SHP77 treated with DMSO at 0.1 percent for 48 hours (cell line): ENCODE results near the gene TRIM43B.
"Not testable (repeated sequence)": the region's sequence is repeated elsewhere in the genome, so short reads cannot be mapped to it uniquely, and the experiment has no call there.

Experiments
- DNase-seq: peaks from one replicate; lab custom pipeline; 2025; lab: John Stamatoyannopoulos, UW

TRIM43B gene

DNA sequence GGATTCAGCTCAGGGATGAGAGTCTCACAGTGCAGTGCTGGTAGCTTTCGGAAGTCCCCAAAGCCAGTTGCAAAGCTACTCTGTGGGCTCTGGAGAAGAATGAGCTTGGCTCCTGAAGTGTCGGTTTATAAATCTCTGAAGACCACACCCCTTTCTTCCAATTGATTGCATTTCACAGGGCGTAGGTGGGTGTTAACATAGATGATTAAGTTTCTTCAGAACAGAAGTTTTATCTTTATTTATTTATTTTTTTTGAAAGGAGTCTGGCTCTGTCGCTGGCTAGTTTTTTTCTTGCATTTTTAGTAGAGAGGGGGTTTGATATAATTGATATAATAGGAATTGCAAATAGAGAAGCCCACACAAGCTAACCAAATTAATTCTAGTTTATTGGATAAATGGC, at the start of gene TRIM43B:
Gene TRIM43B, minus strand, starts transcription at position 101 of the 400 bp plus-strand sequence. CDS start 2,040 bp downstream, outside the sequence.
- not testable (repeated sequence) for DNase-seq

DNA sequence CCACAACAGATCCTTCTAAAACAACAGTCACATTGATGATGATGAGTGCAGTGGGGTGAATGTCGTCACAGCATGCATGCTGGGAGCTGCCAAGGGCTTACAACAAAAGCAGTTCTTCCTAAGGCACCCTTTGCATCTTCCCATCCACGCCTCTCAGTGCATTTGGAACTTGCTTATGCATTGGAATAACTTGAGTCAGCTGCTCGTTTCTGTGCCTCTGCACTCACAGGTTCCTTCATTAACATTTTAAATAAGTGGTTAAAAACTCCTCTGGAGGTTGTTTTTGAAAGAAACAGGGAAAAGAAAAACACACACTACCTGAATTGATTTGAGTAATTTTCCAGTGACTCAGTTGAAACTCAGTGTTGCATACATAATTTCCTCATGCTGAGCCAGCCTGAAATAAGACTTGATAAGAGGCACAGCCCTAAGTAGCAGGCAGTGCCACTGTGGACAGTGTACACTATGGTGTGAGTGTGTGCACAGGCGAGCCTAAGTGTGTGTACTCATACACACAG, 46.8 kb upstream of the TRIM43B start:
- DNase-seq, result no peak

DNA sequence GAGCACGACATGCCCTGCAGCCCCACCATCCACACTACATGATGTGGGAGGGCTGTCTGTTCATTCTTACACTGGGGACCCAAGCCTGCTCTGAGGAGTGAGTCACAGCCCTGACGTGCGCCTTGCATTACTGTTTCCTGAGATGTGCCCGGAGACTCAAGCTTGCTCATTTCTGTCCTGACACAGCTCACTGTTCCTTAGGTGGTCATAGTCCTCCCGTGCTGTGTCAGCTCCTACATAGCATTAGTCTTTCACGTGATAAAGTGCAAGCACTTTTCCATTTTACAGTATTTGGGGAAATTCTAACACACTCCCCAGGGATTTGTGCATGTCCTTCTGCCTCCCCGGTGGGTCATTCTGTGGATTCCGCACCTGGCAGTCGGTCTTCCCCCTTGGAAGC, 46.2 kb upstream of the TRIM43B start:
- DNase-seq, result no peak

DNA sequence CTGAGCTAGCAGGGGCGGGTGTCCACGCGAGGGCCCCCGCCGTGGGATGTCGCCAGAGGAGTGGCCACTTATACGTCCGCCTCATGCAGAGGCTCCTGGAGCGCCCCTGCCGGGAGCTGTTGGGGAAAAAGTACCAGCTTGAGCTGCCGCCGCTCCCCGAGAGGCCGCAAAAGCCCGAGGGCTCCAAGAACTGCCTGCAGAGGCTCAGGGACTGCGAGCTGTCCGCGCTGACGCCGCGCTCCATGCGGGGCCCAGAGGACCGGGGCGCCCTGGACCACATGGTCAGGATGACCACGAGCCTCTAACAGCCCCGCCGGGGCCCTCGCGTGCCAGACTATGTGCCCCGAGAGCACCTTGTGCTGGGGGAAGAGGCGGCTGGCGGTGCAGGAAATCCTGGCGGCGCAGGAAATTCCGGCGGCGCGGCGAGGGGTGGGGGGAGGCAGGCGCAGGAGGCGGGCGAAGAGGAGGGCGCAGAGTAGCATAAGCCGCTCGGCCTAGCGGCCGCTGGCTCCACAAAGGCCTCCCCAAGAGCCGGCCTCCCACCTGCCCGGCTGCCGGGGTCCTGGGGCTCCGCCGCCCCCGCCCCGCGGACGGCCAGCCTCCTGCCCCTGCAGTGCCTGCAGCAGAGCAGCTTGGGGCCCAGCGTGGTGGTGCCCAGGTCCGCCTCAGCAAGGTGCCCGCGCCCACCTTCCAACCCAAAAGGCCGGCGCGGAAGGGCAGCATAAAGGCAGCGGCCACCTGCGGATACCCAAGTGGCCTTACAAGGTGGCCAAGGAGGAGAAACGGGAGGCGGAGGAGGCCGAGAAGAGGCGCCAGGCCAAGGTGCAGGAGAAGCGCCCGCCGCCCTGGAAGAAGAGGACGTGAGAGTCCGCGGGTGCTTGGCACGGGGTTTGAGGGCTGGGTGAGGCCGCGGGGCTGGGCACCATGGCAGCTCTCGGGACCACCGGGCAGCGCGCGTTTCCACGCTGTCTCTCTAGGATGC, 42.1 kb upstream of the TRIM43B start:
- no peak for DNase-seq

DNA sequence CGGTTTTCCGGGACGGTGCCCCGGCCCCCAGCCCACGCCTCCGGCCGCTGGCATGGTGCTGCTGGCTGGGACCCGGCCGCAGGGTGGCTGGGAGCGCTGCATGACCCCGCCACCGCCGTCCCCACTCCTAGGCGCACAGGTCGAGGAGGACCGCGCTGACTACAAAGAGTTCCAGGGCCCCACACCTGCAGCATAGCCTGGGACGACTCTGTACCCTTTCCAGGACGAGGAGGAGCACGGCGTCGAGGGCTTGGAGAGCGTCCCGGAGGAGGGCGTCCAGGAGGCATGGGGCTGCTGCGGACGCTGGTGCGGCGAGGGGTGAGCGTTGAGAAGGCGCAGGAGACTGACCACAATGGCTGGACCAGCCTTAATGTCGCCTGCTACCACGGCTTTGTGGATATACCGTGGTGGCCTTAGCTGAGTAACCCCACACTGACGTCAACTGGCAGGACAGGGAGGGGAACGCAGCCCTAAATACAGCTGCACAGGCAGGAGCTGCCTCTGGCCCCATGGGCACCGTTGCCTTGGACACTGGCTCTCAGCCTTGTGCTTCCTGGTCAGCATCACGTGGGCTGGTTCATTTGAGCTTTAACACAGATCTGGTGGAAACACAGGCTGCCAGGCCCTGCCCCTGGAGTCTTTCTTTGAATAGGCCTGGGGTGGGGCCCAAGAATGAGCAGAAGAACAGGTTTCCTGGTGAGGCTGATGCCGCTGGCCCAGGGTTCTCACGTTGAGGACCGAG, 40.9 kb upstream of the TRIM43B start:
- DNase-seq, result no peak

DNA sequence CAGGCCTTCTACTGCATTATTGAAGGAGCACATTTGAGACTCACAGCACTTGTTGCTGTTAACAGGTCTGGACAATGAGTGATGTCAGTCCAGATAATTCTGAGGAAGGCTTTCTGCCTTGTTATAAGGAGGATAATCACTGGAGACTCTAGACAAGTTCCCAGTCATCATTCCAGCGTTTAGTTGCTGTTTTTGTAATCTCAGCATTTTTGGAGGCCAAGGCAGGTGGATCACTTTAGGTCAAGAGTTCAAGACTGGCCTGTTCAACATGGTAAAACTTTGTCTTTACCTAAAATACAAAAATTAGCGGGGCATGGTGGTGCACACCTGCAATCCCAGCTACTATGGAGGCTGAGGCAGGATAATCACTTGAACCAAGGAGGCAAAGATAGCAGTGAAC, 39.6 kb upstream of the TRIM43B start:
- no peak for DNase-seq

DNA sequence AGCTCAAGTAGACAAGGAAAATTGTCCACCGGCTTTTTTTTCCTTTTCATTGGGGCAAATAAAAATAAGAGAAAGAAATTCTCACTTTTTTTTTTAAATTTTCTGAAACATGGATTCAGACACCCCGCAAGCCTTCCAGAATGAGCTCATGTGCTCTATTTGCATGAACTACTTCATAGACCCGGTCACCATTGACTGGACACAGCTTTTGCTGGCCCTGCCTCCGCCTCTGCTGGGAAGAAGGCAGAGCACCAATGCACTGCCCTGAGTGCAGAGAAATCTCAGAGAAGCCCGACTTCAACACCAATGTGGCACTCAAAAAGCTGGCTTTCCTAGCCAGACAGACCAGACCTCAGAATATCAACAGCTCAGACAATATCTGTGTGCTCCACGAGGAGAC, 30.2 kb upstream of the TRIM43B start:
- no peak for DNase-seq

DNA sequence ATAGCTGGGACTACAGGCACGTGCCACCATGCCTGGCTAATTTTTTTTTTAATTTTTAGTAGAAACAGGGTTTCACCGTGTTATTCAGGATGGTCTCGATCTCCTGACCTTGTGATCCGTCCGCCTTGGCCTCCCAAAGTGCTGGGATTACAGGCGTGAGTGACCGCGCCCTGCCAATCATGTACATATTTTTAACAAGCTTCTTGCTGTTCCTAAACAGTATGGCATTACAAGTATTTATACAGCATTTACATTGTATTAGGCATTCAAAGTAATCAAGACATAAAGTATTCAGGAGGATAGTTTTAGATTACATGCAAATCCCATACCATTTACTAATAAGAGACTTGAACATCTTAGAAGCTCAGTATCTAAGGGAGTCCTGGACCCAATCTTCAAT, 29.7 kb upstream of the TRIM43B start:
- not testable (repeated sequence) for DNase-seq

DNA sequence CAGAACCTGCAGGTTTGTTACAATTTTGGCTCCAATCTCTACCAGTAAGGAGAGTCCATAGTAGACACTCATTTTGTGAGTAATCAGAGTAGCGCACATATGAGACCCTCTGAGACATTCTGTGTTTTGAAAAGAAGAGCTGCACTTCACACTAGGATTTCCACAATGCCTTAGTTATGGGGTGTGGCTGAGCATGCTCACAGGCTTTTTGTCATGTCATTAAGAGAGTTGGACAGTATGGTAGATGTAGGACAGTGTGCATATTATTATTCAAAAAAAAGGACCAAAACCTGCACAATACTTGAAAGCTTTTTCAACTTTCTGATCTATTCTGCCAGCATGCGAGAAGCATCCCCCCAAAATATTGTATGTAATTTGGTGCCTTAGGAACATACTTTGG, 24.9 kb upstream of the TRIM43B start:
- no peak for DNase-seq

DNA sequence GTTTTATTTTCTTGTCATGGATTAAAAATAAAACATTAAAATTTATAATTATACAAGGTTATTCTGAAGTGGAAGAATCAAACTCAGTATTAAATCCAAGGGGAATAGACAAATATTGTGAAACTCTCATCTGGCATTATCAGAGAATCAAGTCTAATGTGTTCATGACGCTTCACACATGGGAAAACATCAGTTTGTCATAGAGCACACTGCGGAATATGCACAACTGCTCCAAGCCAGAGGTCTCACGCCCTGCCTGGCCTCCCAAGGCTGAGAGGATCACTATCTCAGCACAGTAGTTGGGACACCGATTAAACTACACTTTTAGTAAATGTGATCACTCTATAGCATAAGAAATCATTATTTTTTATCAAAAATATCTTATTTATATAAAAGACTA, 20.7 kb upstream of the TRIM43B start:
- no peak for DNase-seq

DNA sequence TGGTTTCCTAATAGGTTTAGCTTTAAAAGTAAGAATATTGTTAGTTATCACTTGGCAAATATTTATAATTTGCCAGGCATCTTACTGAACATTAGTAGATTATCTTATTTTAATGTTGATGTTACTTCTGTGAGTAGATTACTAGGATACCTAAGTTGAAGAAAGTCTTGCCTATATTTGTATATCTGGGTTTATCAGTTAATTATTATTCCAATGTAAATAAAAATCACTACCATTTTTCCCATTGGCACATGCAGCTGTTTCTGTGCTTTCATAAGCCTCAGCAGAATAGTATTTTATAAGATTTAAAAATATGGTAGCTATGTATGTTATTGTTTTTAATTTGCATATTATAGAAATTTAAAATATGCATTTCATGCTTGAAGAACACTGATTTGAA, 16.3 kb upstream of the TRIM43B start:
- no peak for DNase-seq

DNA sequence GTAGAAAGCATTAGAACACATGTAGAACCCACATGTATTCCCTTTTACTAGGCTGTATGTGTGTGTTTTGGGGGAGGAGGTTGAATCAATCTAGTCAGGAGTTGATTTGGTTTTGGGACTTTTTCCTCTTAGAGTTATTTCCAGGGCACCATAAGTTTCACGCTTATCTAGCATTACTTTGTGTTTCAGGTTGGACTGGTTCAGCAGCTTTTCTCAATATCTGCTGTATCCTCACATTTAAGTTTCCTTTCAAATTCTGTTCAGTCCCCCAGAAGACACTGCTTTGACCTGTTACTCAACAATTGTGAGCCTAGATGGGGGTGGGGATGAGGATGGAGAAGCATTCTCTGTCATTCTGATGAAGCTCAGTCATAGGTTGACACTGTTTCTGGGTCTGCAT, 7.5 kb upstream of the TRIM43B start:
- DNase-seq, result not testable (repeated sequence)

DNA sequence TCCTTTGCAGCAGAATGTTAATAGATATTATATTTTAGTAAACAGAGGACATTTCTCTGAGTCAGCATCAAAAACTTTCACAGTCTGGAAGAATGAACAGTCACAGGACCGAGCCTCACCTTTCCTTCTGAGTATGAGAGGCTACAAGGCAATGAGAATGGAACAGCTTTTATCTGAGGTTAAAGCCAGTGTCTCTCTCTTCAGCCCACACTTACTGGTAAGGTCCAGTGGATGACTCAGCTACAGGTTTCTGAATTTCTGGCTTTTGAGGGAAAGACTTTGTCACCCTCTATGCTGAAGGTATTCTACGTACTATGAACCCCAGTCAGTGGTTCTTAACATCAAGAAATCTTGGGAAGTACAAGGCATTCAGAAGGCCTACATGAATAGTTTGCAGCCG, 9.5 kb downstream of the TRIM43B start:
- not testable (repeated sequence) for DNase-seq

DNA sequence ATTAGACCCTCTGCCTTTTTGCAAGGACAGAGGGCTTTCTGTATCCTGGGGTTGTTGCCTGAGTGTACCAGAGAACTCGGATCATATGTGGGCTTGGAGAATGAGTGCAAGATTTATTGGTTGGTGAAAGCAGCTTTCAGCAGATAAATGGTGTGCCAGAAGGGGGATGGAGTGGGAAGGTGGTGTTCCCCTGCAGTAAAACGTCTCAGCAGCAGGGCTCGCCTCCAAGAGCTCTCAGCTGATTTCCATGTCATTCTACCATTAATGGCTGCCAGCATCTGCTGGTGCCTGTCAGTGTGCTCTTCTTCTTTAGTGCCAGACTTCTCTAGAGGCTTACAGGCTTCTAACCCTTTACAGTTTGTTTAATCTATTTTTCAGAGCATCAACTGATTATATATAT, 16.6 kb downstream of the TRIM43B start:
- not testable (repeated sequence) for DNase-seq

DNA sequence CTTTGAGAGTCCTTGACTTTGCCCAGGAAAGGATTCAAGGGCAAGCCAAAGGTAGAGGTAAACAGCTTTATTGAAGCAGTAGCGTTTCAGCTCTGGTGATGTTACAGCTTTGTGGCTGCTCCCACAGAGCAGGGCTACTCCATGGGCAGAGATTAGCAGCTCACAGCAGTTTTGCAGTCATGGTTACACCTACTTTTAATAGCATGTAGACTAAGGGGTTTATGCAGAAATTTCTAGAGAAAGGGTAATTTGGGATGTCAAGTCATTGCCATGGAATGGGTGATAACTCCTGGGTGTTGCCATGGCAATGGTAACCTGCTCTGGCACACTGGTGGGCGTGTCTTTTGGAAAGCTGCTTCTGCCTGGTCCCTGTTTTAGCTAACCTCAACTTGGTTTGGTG, 18.0 kb downstream of the TRIM43B start:
- DNase-seq, result not testable (repeated sequence)

DNA sequence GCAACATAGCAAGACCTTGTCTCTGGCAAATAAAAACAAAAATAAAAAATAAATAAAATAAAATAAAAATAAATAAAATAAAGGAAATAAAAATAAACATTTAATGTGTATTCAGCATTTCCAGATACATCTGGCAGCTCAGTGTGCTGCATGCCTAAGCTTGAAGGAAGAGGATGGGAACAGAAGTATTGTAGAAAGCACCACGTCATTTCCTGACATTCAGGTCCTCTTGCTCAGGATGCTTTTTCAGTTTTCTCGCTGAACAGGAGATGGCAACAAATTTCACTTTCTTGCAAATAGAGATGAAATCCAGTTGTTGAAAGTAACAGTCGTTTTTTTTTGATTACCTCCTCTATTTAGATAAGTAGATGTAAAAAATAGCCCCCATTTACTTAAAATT, 21.3 kb downstream of the TRIM43B start:
- not testable (repeated sequence) for DNase-seq

DNA sequence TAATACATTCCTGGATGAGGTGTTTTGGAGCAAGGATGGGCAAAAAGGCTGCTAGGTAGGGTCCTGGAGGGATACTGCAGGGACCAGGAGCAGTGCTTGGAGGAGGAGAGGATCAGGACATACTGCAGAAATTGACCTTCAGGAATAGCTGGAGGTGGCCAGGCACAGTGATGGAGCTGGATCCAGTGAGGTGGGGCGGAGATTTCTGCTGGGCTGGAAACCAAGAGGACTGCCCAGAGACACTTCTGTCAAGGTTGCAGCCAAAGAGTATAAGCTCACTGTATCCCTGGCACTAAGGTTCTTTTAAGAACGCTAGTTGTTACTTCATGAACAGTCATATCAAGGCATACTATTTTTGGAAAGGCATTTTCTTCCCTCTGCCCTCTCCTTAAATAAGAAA, 39.2 kb downstream of the TRIM43B start:
- DNase-seq, result not testable (repeated sequence)

DNA sequence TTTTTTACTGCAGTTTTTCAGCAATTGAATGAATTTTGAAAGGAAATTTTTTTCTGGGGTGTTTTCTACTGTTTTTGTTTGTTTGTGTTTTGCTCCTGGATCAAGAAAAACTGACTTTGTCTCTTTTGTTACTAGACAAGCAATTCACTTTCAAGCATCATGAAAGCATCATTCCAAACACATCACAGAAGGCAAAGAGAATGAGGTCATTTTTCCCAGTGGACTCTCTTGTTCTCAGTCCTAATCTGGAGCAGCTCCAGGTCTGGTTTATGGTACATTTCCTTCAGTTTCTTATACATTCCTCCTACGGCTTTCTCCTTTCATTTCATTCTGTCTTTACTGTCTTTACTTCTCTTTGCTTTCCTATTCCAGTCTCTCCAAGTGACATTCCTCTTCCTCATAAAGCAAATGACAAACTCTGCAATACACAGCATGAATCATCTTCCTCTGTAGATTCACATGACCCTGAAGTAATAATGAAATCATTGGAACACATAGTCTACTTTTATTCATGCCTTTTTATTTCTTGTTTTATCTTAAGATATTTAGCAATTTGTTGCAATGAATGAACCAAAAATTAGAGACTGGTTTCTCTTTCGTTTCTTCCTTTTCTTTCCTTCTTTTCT, 42.0 kb downstream of the TRIM43B start:
- DNase-seq, result not testable (repeated sequence)

DNA sequence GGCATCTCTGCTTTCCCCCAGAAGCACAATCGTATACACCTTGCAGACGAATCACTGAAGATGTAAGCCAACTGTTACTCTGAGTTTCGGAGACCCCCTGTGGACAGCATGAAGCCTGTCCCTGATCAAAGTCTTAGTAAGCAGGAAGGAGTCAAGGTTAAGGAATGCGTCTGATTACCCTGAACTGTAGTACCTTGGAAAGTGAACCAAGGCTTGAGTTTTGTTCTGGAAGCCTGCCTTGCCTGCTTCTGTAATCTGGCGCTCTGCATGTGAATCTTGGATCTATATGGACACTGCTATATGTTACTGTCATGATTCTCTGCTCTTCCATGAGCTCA, 48.7 kb downstream of the TRIM43B start:
- DNase-seq, result not testable (repeated sequence)

DNA sequence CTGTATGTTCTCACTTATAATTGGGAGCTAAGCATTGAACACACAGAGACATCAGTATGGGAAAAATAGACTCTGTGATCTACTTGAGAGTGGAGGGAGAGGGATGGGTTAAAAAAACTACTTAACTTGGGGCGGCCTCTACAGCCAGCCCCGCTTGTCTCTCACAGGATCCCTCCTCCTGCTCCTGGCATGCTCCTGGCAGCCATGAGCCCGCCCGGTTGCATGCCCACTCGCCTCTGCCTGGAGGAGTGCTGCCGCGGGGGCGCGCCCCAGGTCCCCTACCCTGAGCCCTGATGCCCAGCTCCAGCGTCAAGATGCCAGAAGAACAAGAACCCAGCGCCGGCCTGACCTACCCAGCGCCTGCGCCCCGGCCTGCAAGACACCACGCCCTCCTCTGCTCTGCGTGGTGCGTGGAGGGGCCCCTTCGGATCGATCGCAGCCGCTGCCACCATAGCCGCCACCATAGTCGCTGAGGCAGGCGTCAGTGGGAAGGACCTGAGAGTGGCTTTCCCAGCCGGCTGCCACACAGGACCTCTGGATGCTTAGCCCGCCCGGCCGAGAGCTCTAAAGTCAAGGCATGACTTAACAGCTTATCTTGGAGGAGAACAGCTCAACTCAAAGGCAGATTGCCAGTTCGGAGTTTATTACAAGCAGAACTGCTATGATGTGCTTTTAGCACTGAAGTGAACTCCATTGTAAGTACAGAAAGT, 49.2 kb downstream of the TRIM43B start:
- not testable (repeated sequence) for DNase-seq

DNA sequence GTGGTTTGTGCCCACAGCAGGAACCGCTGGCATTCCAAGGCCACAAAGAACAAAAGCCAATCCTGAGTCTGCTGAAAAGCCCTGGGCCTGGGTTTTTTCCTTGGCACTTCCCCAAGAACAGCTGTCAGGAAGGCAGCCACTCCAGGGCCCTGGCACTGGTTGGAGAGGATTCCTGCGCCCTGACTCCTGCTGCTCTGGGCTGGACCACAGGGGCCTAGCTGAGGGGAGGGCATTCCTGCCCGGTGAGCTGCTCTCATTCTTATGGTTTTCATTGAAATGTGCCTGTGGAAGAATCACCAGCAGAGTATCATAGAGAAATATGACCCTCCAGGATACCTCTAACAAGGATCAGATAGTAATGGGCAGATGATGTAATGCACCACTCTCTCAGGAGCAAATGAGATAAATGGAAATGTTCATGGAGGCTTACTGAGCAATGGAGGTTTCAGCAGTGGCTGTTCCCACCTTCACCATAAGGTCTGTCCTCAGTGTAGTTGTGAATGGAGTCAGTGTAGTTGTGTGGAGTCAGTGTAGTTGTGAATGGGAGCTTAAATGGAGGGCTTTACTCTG, 50.0 kb downstream of the TRIM43B start:
- not testable (repeated sequence) for DNase-seq
